Osteoblast (primary cell): Measurements from ENCODE around the gene SPATA45. TPM values are rescaled to one million over a fixed set of nuclear protein-coding genes. Genes with fewer than 3 reads are reported as not detected.

Experiments used
- DNase-seq: peaks from one replicate; pipeline ENCODE4 v3.0.0; 2011; ENCODE audit warnings: low spot score, mixed read lengths; ENCODE audit not compliant: insufficient read length; ENCODE audit errors: missing footprints
- H2AFZ ChIP-seq: 2 replicates; pipeline ENCODE4 v1.6.0; 2011; ENCODE audit warnings: mild to moderate bottlenecking, low read length
- H3K27ac ChIP-seq: 2 replicates; pipeline ENCODE4 v1.5.1; 2011; ENCODE audit warnings: mild to moderate bottlenecking, low read depth, low read length, moderate library complexity
- H3K27me3 ChIP-seq: 2 replicates; pipeline ENCODE4 v1.6.0; 2012; ENCODE audit warnings: mild to moderate bottlenecking, control low read depth, inconsistent platforms, low read length, moderate library complexity; ENCODE audit not compliant: insufficient read depth
- H3K36me3 ChIP-seq: 2 replicates; pipeline ENCODE4 v1.5.1; 2011; ENCODE audit warnings: mild to moderate bottlenecking, low read length, control low read depth, moderate library complexity; ENCODE audit not compliant: insufficient read depth
- H3K4me1 ChIP-seq: 2 replicates; pipeline ENCODE4 v1.5.1; 2011; ENCODE audit warnings: mild to moderate bottlenecking, low read length, control low read depth, moderate library complexity; ENCODE audit not compliant: insufficient read depth
- H3K4me2 ChIP-seq: 2 replicates; pipeline ENCODE4 v1.6.0; 2011; ENCODE audit warnings: mild to moderate bottlenecking, low read length; ENCODE audit not compliant: insufficient read depth
- H3K4me3 ChIP-seq: fragments of 200-600 bp; sonication (generic); 3 replicates; pipeline ENCODE4 v1.5.1; 2012; ENCODE audit warnings: mild to moderate bottlenecking, low read length, inconsistent platforms; ENCODE audit not compliant: insufficient read depth
- H3K79me2 ChIP-seq: 2 replicates; pipeline ENCODE4 v1.6.0; 2012; ENCODE audit warnings: mild to moderate bottlenecking, low read length, control low read depth, inconsistent platforms; ENCODE audit not compliant: insufficient read depth
- H3K9me3 ChIP-seq: 2 replicates; pipeline ENCODE4 v1.5.1; 2011; ENCODE audit warnings: low read depth, low read length, control low read depth
- H4K20me1 ChIP-seq: 2 replicates; pipeline ENCODE4 v1.6.0; 2012; ENCODE audit warnings: mild to moderate bottlenecking, low read length, control low read depth; ENCODE audit not compliant: insufficient read depth
- CTCF ChIP-seq: IDR thresholded peaks from 2 replicates; pipeline ENCODE4 v1.5.1; 2011; ENCODE audit warnings: mild to moderate bottlenecking, low read depth, low read length, moderate library complexity; ENCODE audit errors: extremely low read depth
- total RNA-seq: library from RNA; depleted of rRNA; stranded (reverse); fragments of >200 nt; gene quantifications from 2 replicates; pipeline ENCODE4 v1.2.3, GENCODE V29; 2012

Gene SPATA45
- total RNA-seq, 1 donor = not detected

- Histone ChIP-seq H4K20me1 (no peaks in the 10 kb centered on the region), H3K4me2 (no peak overlapping the region), H3K4me1 (no peaks in the 10 kb centered on the region), H3K27me3 (no peaks in the 10 kb centered on the region), H3K27ac (no peak overlapping the region), H3K36me3 (no peaks in the 10 kb centered on the region), H3K4me3 (no peak overlapping the region), H3K79me2 (no peaks in the 10 kb centered on the region), H3K9me3 (no peaks in the 10 kb centered on the region), H2AFZ (no peak overlapping the region)
- no peak for TF ChIP-seq CTCF
- DNase-seq = peak; percentile 38
Measured at GRCh38 chr1:212816567-212817278, 30.7 kb downstream of the SPATA45 start.

GRCh38 chr1:212814537-212815334 is 32.7 kb downstream of the SPATA45 start:
- DNase-seq = no peak
- H3K27me3 ChIP-seq = no peaks in the 10 kb centered on the region
- no peak overlapping the region for H3K4me2 ChIP-seq
- H3K79me2 ChIP-seq = no peaks in the 10 kb centered on the region
- no peak overlapping the region for H3K27ac ChIP-seq
- no peaks in the 10 kb centered on the region for H4K20me1 ChIP-seq
- no peak overlapping the region for H3K4me3 ChIP-seq
- no peak overlapping the region for H2AFZ ChIP-seq
- H3K4me1 ChIP-seq = no peaks in the 10 kb centered on the region
- H3K9me3 ChIP-seq = no peaks in the 10 kb centered on the region
- H3K36me3 ChIP-seq = no peaks in the 10 kb centered on the region
- TF ChIP-seq CTCF = peak; percentile 42

- H3K9me3 ChIP-seq = no peaks in the 10 kb centered on the region
- no peaks in the 10 kb centered on the region for H3K4me1 ChIP-seq
- TF ChIP-seq CTCF = no peak
- H3K27me3 ChIP-seq = no peaks in the 10 kb centered on the region
- H3K4me3 ChIP-seq = no peak overlapping the region
- no peak overlapping the region for H3K4me2 ChIP-seq
- peak; percentile 3 for DNase-seq
- H3K36me3 ChIP-seq = peaks cover 18% of the 10 kb centered on the region
- H2AFZ ChIP-seq = no peak overlapping the region
- H3K27ac ChIP-seq = no peak overlapping the region
- H4K20me1 ChIP-seq = no peaks in the 10 kb centered on the region
- H3K79me2 ChIP-seq = no peaks in the 10 kb centered on the region
Measured at GRCh38 chr1:212805767-212806166, 41.7 kb downstream of the SPATA45 start.

GRCh38 chr1:212797681-212798080 is 49.8 kb downstream of the SPATA45 start:
- Histone ChIP-seq H3K36me3 (peaks cover 11% of the 10 kb centered on the region), H3K9me3 (no peaks in the 10 kb centered on the region), H3K4me3 (no peak overlapping the region), H3K4me2 (no peak overlapping the region), H3K27ac (no peak overlapping the region), H3K27me3 (no peaks in the 10 kb centered on the region), H3K4me1 (peaks cover 13% of the 10 kb centered on the region), H2AFZ (no peak overlapping the region), H3K79me2 (no peaks in the 10 kb centered on the region), H4K20me1 (no peaks in the 10 kb centered on the region)
- peak; percentile 34 for DNase-seq
- no peak for TF ChIP-seq CTCF
